Measurements from ENCODE around the gene MYO9A.
"Not testable (repeated sequence)": the region's sequence is repeated elsewhere in the genome, so short reads cannot be mapped to it uniquely, and the experiment has no call there.

Gene MYO9A

GRCh38 chr15:72092691-72093090 lies 25.3 kb downstream of the MYO9A start:
- no peak for DNase-seq (ENCODE audit: low read depth, low spot score)

- DNase-seq (ENCODE audit: low read depth, low spot score): no peak
Observed at GRCh38 chr15:72092006-72092405, 25.9 kb downstream of the MYO9A start.

- no peak for DNase-seq (ENCODE audit: low read depth, low spot score)
Observed at GRCh38 chr15:72086920-72087648, 30.9 kb downstream of the MYO9A start.

- no peak for DNase-seq (ENCODE audit: low read depth, low spot score)
Observed at GRCh38 chr15:72086010-72086697, 31.8 kb downstream of the MYO9A start.

GRCh38 chr15:72082176-72082575 lies 35.8 kb downstream of the MYO9A start:
- no peak for DNase-seq (ENCODE audit: low read depth, low spot score)

- no peak for DNase-seq (ENCODE audit: low read depth, low spot score)
Observed at GRCh38 chr15:72078887-72079286, 39.1 kb downstream of the MYO9A start.

GRCh38 chr15:72077950-72078349 lies 40.0 kb downstream of the MYO9A start:
- DNase-seq (ENCODE audit: low read depth, low spot score): no peak

- DNase-seq (ENCODE audit: low read depth, low spot score): no peak
Observed at GRCh38 chr15:72074335-72075060, 43.5 kb downstream of the MYO9A start.

- DNase-seq (ENCODE audit: low read depth, low spot score): not testable (repeated sequence)
Observed at GRCh38 chr15:72071448-72071825, 46.5 kb downstream of the MYO9A start.

- DNase-seq (ENCODE audit: low read depth, low spot score): no peak
Observed at GRCh38 chr15:72070817-72071447, 47.0 kb downstream of the MYO9A start.

GRCh38 chr15:72068856-72069255 lies 49.1 kb downstream of the MYO9A start:
- DNase-seq (ENCODE audit: low read depth, low spot score): no peak

- DNase-seq (ENCODE audit: low read depth, low spot score): no peak
Observed at GRCh38 chr15:72065801-72066200, 52.1 kb downstream of the MYO9A start.

- no peak for DNase-seq (ENCODE audit: low read depth, low spot score)
Observed at GRCh38 chr15:72063186-72063585, 54.8 kb downstream of the MYO9A start.

GRCh38 chr15:72062319-72062718 lies 55.6 kb downstream of the MYO9A start:
- no peak for DNase-seq (ENCODE audit: low read depth, low spot score)

- no peak for DNase-seq (ENCODE audit: low read depth, low spot score)
Observed at GRCh38 chr15:72060687-72061250, 57.2 kb downstream of the MYO9A start.

GRCh38 chr15:72058585-72058984 lies 59.4 kb downstream of the MYO9A start:
- no peak for DNase-seq (ENCODE audit: low read depth, low spot score)

GRCh38 chr15:72057548-72058091 lies 60.3 kb downstream of the MYO9A start:
- DNase-seq (ENCODE audit: low read depth, low spot score): no peak

- DNase-seq (ENCODE audit: low read depth, low spot score): not testable (repeated sequence)
Observed at GRCh38 chr15:72056217-72056616, 61.7 kb downstream of the MYO9A start.

GRCh38 chr15:72053297-72053696 lies 64.7 kb downstream of the MYO9A start:
- DNase-seq (ENCODE audit: low read depth, low spot score): not testable (repeated sequence)

GRCh38 chr15:72050700-72051099 lies 67.2 kb downstream of the MYO9A start:
- no peak for DNase-seq (ENCODE audit: low read depth, low spot score)

- no peak for DNase-seq (ENCODE audit: low read depth, low spot score)
Observed at GRCh38 chr15:72047020-72047419, 70.9 kb downstream of the MYO9A start.

- DNase-seq (ENCODE audit: low read depth, low spot score): no peak
Observed at GRCh38 chr15:72044956-72045355, 73.0 kb downstream of the MYO9A start.

Measured in brain pericyte (primary cell).